HG03354 (cell line): ENCODE results near the gene MTUS2.
"Not testable (repeated sequence)": the region's sequence is repeated elsewhere in the genome, so short reads cannot be mapped to it uniquely, and the experiment has no call there.

Experiments
- ATAC-seq: cut with Tn5 transposase; IDR thresholded peaks from one replicate; pipeline ENCODE4 v1.9.1; 2021; ENCODE audit warnings: mild to moderate bottlenecking; ENCODE audit not compliant: unreplicated experiment, poor library complexity, severe bottlenecking

MTUS2 gene

DNA sequence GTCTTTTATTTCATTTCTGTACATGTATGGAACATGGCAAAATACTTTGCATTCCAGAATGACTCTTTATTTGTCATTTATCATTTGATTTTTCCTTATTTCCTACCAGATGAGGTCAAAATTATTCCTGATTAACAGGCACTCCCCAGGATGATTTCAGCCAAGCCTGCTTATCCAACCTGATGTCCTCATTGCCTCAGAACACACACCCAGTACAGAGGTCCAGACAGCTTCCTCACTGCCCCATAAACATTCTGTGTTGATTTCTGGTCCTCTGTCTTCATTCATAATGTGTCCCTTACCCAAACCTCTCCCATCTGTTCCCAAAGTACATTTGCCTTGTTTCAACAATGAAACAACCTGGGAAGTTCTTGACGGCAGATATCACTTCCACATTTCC is 367.4 kb downstream of the MTUS2 start:
- ATAC-seq, result no peak

DNA sequence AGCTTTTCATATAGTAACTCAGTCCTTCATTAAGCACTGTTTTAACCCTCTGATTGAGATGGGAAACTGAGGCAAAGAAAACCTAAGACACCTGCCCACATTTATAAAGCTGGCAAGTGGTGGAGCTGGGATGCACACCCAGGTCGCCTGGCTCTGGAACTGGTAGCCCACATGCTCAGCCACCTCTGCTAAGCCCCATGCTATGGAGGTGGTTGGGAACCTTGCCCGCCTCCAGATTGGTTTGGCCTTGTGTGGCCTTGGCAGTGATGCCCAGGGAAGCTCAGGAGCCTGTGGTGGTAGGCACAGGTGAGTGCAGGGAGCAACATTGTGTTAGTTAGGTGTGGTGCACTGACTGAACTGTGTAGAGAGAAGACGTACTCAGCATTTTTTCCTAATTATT is 370.2 kb downstream of the MTUS2 start:
- no peak for ATAC-seq

DNA sequence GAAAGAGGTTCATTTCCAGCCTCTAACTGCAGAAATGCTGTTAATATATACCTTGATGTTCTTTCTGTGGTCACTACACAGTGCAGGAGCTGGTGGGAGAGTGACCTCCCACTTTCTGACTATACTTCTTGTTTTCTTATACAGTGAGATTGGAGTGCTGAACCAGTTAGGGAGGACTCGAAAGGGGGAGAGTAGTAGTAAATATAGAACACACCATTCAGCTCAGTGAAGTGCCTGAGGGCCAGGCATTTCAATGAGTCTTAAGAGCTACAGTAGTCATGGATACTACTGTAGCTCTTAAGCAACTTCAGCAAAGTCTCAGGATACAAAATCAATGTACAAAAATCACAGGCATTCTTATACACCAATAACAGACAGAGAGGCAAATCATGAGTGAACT is 372.9 kb downstream of the MTUS2 start:
- no peak for ATAC-seq

DNA sequence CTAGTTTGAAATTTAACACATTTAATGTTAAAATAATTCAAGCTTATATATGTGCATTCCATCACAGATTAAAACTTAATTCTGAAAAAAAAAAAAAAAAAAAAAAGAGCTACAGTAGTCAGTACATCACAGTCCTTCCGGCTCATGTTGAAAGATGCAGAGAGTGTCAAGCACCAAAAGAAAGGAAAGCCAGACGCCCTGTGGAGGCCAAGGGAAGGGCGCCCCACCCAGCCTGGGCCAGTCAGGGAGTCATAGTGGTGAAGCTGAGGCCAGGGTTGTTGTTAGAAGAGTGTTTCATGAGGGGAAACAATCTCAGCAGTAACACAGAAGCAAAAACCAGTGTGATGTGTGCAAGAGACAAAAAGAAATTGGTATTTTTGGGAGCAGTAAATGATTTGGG is 375.3 kb downstream of the MTUS2 start:
- no peak for ATAC-seq

DNA sequence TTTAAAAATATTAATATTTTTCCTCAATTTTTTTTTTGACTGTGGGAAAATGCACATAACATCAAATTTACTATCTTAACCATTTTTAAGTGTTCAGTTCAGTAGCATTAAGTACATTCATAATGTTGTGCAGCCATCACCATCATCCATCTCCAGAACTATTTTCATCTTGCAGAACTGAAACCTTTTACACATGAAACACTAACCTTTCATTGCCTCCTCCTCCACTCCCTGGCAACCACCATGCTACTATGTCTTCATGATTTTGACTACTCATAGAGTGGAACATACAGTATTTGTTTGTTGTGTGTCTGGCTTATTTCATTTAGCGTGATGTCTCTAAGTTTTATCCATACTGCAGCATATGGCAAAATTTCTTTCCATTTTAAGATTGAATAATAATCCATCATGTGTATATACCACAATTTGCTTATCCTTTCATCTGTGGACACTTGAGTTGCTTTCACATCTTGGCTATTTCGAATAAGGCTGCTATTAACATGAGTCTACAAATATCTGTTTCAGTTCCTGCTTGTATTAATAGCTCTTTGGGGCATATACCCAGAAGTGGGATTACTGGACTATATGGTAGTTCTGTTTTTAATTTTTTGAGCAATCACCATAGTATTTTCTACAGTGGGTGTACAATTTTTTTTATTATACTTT is 376.4 kb downstream of the MTUS2 start:
- peak; percentile 97 for ATAC-seq

DNA sequence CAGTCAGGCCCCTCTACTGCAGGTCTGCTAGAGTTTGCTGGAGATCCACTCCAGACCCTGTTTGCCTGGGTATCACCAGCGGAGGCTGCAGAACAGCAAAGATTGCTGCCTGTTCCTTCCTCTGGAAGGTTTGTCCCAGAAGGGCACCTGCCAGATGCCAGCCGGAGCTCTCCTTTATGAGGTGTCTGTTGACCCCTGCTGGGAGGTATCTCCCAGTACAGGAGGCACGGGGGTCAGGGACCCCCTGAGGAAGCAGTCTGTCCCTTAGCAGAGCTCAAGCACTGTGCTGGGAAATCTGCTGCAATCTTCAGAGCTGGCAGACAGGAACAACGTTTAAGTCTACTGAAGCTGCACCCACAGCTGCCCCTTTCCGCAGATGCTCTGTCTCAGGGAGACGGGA is 382.6 kb downstream of the MTUS2 start:
- ATAC-seq, result not testable (repeated sequence)

DNA sequence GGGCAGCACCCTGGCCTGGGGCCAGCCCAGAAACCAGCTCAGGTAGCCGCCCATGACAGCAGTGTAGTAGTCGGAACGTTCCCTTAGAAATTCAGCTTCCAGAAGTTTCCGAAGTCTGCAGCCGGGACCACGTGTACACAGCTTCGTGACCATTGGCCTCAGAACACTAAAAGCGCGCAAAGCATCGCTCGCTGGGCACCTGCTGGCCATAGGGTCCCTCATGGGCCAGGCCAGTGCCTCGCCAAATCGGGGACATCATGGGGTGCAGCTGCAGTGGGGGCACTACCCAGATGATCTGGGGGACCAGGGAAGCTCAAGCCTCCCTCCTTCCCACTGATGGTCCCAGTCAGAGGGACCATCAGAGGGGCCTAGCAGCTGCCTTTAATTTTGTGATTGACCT is 384.5 kb downstream of the MTUS2 start:
- no peak for ATAC-seq

DNA sequence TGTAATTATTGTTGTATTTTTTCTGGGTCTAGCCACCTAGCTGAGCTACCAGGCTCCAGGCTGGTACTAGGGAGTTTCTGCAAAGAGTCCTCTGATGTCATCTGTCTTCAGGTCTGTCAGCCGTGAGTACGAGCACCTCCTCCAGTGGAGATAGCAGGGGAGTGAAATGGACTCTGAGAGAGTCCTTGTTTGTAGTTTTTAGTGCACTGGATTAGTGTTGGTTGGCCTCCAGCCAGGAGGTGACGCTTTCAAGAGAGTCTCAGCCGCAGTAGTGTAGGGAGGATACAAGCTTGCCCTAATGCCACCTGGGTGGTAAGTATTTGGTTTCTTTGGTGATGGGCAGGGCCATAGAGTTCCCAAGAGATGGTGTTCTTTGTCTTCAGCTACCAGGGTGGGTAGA is 390.5 kb downstream of the MTUS2 start:
- no peak for ATAC-seq

DNA sequence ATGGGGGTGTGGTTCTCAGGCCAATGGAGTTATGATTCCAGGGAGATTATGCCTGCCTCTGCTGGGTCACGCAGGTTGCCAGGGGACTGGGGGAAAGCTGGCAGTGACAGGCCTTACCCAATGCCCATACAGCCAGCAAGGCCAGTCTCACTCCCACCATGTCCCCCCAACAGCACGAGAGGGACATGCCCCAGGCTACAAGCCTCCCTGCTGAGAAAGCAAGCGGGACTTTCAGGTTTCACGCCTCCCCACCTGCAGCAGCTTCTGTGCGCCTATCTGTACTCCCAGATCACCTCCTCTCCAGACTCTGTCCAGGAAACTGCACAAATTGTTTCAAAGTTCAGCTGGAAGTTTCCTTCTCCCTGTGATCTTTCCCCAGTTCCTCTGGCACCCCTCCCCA is 391.0 kb downstream of the MTUS2 start:
- not testable (repeated sequence) for ATAC-seq

DNA sequence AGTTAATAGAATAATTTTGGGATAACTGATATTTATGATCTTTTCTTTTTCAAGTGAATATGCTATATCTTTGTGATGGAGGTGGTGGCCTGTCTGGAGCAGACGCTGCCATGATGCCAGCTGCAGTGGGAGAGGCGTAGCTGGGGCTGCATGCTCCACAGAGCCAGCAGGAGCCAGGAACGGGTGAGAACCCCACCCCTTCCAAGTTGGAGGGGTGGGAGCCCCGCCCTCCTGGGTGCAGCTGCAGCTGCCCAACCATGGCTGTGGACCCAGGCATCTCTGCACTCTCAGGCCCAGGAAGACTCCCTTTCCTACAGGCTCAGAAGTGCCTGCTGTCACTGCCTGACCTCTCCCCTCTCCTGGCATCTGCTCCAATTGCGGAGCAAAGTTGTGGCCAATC is 402.3 kb downstream of the MTUS2 start:
- ATAC-seq, result no peak

DNA sequence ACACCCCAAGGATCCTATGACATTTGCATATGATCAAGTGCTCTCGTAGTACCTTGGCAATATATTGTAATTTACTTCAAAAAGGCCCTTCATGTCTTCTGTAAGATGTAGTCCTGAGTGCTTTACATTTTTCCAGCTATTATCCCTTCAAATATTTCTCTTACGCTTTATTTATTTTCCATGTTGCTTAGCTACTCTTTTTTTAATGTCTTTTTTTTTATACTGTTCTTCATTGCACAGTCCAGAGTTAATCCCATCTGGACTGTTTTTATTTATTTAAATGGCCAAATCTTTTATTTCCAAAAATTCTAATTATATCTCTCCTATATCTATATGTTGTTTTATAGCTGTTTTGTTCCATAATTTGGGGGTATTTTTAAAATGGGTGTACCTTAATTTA is 404.1 kb downstream of the MTUS2 start:
- ATAC-seq, result no peak

DNA sequence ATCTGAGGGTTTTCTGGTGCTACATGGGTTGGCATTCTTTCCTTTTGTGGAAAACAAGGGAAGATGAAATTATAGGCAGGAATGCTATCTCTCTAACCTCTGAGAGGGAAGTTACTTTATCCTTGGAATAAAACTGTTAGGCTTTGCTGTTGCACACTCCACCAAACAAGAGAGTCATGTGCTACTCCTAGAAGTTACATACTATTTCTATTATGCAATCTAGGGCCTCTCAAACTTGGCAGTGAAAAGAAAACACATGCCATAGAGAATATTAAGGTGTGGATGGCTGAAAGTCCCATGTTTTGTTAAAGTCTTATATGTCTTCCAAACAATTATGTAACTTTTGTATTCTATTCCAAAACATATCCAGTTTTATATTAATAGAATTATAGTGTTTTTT is 407.4 kb downstream of the MTUS2 start:
- no peak for ATAC-seq

DNA sequence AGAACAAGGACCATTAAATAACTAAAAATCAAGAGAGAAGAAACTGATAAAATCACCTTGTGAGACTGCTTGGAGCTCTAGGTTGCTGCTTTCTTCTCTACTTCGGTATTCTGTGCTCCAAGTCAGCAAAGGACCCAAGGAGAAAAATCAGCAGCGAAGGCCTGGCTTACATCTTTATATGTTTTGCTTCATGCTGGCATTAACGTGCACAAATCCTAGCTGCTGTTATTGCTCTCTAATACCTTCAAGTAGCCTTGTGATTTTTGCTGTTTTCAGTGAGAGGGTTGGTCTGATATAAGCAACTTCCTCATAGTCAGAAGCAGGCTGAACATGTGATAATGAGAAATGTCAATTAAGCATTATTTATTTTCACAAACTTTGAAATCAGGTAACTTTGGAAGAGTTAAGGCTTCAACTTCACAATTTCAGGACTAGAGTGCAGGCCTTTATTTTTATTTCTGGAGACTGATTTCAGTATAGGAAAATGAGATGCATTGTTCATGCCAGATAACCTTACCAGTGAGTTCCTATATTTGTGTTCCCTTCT is 410.2 kb downstream of the MTUS2 start:
- no peak for ATAC-seq

DNA sequence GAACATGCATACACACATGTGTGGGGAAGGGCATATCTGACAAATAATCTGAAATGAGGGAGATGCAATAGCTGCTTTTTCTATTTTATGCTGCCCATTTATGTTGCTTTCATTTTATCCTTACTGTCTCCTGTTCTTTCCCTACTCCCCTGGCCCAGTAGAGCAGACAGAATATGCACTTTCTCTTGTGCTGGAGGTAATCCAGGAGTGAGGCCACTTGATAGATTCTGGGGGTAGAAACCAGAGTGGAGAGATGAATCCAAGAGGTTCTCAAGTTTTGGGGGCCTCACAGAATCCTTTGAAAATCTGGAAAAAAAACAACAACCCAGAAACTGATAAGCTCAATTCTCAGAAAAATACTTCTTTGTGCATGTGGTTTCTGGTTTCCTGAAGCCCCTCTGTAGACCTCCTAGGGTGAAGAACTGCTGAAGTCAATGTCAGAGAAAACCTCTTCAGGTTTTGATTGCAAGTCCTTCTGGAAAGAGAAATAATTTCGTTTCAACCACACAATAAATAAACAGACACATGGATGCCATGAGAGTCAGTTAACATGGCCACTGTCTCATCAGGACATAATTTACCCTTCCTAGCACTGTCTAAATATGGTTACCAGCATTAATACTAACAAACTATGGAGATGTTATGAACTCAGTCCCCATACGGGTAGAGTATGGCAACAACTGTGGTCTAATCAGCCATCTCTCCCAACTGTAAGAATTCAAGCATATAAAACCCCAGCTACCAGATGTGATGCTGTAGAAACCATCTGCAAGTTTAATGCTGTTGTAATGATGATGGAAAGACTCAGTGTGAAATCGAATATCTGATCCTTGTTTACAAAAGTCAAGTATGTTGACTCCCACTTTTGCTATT is 419.8 kb downstream of the MTUS2 start:
- no peak for ATAC-seq

DNA sequence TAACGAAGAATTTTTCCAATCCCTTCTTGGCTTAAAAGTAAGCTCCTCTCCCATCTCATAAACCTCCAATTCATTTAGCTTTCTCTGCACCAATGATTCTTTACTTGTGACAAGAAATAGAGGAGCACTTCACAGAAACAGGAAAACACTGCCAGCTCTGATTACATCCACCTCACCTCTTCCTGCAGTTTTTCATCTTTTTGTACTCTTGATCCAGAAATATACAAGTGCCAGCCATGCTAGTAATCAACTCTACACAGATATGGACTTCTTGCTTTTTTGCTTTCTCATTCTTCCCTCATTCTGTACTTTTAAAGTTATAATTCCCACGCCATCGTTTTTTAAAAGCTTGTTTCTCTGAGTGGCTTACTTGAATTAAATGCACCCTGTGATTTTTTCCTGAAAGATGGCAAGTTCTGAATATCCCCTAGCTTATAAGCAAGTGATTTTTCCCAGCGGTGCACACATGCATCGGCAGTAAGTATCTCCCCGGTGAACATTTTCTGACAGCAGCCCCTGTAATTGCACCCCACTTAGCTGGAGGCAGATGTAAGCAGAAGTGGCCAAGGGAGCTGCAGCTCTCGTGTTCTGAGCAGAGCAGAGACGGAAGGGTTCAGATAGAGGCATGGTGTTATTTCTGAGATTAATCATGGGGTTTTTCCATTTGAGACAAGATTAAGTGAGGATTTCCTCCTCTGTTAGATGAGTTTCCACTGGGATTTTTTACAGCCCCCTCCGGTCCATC is 434.7 kb downstream of the MTUS2 start:
- ATAC-seq, result no peak

DNA sequence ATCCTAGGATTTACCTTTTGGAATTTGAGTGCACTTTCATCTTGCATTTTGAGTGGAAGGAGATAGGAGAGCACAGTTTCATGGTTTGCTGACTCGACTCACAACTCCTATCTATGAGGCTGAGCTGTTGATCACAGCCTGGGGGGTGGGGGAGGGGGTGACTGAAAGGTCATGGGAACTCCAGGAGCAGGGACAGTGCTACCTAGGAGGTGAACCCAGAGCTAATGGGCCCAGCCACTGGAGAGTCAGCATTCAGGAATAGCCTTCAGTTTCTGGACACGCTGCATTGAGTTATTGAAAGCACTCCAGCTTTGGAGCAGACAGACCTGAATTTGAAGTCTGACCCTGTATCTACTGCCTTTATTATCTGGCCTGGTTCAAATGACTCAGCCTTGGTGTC is 435.4 kb downstream of the MTUS2 start:
- ATAC-seq, result no peak

DNA sequence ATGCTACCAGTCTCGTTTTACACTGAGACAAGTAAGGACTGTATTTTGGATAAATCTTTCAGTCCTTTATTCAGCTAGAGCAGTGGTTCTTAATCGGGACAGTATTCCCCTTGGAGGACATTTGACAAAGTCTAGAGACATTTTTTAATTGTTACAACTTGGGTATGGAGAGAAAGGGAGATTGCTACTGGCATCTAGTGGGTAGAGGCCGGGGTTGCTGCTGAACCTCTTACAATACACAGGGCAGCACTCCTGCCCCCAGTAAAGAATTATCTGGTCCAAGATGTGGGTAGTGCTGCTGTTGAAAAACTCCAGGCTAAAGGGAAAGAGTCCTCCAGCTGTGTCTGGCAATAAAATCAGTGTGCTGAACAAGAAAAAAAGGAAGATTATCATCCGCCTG is 440.5 kb downstream of the MTUS2 start:
- ATAC-seq, result no peak

DNA sequence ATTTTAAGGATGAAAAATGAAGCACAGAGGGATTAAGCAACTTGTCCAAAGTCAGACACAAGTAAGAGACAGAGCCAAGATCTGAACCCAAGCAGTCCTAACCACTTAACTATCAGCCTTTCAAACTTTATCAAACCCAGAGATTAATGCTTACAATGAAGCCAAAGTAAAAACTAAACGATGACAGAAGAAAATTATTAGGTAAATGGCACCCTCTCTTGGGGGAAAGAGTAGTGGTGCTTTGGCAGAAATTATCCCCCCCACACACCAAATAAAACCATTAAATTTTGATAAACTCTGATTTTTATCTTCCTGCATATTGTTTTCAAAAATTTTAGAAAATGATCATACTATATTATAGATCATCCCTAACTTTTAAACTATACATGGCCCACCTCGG is 446.1 kb downstream of the MTUS2 start:
- no peak for ATAC-seq

DNA sequence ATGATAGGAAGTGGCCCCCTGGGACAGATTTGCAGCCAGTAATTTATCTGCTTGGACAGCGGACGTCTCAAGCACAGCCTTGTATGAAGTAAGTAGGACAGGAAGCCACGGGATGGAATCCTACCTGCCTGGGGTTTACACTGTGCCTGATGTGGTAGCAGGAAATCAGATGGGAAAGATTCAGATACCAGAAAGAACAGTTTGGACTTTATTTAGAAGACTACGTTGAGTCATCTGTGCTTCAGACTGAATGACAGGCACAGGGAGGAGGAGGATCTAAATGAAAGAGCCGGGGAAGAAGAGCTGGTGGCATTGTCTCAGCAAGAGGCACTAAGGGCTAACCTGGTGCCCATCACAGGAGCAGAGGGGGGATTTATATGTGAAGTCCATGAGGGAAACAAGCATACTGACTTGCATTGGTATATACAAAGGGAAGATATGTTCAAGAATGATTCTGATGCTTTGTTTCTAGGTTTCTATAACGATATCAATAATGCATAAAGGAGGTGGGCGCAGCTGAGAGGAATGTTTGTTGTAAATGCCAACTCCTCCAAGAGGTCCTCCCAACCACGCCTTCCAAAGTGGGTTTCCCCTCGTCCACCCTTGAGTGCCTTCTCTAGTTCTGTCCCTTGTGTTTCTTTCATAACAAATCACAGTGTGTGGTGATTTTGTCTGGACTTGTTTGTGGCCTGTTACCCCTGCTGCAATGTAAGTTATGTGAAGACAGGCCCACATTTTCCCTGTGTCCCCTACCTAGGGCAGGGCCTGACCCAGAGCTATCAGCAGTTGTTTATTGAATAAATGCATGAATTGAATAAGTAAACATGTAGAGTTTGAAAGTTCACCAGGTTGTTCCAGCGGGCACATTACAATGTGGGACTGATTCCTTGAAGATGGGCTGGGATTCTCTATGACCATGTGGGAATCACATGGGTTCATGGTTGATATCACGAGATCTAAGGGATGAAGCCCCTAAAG is 446.9 kb downstream of the MTUS2 start:
- ATAC-seq, result no peak
